ENCODE data around the gene LARP4B. TPM values are rescaled to one million over a fixed set of nuclear protein-coding genes. Genes with fewer than 3 reads are reported as not detected.

LARP4B gene
- total RNA-seq, 1 experiment from 2014 or later = 31.1 TPM

DNA sequence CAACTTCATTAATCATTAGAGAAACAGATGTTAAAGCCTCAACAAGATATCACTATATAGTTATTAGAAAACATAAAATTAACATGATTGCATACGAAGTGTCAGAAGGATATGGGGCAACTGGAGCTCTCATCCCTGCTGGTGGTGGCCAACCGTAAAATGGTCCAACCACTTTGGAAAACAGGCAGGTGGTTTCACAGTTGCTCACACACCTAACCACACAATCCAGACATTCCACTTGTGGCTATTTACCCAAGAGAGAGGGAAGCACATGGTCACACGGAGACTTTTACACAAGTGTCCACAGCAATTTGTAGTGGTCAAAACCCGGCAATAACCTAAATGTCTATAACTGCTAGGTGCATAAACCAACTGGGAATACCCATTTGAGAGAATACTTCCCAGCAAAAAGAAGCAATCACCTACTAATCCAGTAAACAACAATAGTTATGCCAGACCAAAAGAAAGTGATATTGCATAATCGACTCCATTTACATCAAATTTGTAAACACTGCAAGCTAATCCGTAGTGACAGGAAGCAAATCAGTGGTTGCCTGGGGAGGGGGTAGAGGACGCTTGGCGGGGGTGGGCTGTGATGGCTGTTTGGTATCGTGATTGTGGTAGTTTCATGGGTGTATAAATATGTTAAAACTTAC, 91.8 kb downstream of the LARP4B start:
- no peak for DNase-seq (ENCODE audit: extremely low read depth, low read depth)

DNA sequence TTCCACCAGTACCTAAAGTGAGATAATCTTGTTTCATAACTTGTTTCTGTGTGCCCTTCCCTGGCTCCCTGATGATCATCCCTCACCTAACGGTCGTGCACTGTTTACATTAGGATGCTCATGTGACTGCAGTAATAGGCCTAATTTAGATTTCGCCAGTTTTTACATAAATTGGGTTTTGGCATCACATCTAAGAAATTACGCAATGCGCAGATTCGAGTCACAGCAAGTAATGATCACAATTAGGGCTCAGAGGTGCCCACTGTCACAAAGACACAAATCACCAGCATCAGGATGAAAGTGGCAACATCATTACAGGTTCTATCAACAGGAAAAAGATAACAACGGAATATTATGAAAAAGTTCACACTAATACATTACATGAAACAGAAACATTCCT, 94.7 kb downstream of the LARP4B start:
- DNase-seq (ENCODE audit: extremely low read depth, low read depth) = no peak

DNA sequence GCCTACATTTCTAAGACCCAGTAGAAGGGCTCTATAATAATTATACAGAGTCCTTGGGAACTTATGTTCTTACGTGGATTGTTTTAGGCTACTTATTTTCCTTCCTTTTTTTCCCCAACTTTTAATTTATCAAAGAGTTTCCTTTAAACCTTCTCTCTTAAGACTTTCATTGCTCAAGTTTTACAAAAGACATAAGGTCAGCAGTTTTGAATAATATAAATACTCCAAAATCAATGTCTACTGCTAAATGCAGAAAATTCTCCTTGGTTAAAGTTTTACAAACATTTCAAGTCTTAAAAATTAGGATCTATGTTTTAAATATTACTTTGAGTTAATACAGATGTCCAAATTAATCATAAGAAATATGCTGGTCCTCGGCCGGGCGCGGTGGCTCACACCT, 97.0 kb downstream of the LARP4B start:
- no peak for DNase-seq (ENCODE audit: extremely low read depth, low read depth)

DNA sequence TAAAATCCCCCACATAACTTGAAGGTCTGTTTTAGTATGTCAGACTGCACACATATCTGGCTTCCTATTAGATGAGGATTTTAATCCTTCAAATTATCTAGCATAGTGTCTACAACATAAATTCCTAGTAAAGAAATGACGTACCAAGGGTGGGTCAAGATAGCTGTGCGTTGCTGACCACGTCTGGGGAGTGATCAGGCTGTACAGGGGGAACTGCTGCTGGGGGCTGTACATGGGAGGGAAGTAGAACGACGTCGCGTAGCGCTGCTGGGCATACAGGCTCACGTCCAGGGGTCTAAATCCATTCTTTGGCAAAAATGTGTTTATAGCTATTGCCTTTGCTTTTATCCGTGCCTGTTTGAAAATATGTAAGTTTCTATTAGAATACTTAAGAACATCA, 102.3 kb downstream of the LARP4B start:
- no peak for DNase-seq (ENCODE audit: extremely low read depth, low read depth)

DNA sequence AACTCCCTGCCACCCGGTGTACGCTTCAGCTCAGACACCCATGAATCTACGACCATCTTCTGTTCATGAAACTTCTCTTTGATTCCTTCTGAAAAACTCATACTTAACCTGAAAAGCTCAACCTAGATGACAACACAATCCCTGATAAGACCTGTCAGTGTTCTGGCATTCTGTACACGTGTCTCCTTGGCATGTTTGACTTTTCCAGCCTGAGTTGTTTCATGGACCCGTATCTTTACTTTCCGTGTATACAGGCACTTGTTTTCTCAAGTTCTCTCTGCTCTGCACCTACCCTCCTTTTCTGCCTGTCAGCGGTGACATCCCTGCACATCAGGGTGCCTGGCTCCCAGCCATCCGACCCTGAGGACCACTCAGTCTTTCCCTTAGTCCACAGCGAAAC, 103.3 kb downstream of the LARP4B start:
- no peak for DNase-seq (ENCODE audit: extremely low read depth, low read depth)

DNA sequence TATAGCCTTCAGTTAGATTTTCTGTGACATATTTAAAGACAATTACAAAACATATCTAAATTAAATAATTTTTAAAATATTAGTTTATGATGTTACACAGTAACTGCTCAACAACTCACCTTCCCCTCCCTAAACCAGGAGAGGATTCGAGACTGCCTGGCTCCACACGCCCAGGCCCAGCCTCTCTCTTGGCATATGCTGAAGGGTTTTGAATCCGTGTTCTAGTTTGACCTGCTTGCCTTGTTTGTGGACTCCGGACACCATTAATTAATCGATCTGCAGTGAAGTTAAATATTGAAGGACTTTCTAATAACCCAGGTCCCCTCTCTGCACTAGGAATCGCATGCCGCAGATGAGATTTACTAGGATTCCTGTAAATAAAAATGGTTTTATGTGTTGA, 106.6 kb downstream of the LARP4B start:
- no peak for DNase-seq (ENCODE audit: extremely low read depth, low read depth)

DNA sequence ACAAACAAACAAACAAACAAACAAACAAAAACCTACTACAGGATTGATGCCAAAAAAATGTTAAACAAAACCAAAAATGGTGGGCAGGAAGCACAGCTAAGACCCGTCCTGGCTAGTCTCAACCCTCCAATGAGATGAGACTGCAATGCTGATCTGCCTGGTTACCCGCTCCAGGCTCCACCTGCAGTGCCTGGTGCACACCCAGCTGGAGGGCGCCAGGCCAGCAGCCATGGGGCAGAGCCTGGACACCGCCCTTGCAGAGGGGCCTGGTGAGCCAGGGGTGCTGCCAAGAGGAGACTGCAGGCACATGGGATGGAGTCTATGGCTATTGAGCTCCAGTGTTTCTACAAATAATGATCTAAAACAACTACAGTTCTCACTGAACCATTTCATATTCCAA, 107.0 kb downstream of the LARP4B start:
- no peak for DNase-seq (ENCODE audit: extremely low read depth, low read depth)

DNA sequence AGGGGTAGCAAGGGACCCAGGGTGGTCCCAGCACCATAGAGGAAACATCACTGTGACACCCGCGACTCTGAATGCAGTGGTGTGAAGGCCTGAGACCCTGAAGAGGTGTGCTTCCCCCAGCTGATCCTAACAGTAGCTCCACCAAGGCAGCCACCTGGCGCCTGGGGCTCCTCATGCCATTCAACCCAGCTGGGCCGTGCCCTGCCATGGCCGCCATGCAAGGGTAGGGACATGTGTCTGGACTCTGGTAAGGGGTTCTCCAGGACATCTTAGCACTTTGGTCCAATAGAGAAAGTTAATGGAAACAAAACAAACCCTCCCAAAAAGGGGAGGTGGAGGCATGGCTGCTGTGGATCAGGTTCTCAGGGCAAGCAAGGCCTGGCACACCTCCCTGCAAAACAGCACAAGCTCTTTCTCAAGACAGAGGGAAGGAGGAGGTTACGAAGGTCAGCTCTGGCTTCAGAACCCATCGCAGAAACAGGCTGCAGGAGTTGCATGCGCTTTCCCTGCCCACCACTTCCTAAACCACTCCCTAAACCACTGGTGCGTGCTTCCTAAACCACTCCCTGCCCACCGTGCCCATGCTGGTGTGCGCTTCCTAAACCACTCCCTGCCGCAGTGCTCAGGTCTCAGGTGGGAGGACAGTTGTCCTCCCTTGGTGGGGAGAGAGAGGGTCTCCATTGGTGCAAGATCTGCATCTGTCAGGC, 108.7 kb downstream of the LARP4B start:
- DNase-seq (ENCODE audit: extremely low read depth, low read depth) = no peak

DNA sequence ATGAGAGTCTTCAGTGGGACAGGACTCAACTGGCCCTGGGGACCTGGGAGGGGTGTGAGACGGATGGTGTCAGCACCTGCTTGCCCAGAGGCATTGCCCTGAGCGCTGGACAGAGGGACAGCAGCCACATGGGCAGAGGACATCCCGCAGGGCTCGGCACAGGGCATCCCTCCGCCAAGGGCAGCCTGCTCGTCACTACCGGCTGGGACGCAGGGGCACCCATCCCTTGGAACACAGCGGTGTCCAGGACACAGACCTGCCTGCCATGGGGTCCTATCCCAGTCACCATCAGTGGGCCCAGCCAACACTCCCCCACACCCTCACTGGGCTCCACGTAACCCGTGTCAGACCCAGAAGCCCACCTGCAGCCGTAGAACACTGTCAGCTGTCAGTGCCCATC, 109.3 kb downstream of the LARP4B start:
- DNase-seq (ENCODE audit: extremely low read depth, low read depth) = no peak

DNA sequence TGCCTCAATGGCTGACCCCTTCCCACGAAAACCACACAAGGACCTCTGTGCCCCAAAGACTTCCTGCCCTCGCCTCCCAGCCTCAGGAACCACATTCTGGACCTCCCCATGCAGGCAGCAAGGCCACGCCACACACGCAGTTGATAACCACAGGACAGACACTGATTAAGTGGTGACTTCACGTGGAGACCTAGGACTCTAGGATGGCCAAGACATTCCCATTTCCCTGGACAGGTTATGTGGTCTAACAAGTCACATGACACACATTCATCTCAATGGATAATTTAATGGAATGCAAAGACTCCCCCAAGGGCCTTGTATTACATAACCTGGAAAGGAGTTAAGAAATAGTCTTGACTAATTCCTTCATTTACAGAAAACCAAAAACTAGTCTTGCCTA, 110.2 kb downstream of the LARP4B start:
- DNase-seq (ENCODE audit: extremely low read depth, low read depth) = no peak

DNA sequence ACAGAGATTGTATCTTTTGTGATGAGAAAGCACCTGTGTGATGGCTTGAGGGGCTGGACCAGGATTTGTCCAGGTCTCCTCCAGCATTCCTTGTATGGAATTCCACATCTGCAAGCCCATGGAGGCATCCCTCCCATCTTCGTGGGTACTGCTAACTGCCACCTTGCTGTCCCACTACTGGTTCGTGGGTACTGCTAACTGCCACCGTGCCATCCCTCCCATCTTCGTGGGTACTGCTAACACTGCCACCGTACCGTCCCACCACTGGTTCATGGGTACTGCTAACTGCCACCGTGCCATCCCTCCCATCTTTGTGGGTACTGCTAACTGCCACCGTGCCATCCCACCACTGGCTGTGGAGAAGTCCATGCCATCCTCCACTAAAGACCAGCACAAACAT, 111.7 kb downstream of the LARP4B start:
- no peak for DNase-seq (ENCODE audit: extremely low read depth, low read depth)

DNA sequence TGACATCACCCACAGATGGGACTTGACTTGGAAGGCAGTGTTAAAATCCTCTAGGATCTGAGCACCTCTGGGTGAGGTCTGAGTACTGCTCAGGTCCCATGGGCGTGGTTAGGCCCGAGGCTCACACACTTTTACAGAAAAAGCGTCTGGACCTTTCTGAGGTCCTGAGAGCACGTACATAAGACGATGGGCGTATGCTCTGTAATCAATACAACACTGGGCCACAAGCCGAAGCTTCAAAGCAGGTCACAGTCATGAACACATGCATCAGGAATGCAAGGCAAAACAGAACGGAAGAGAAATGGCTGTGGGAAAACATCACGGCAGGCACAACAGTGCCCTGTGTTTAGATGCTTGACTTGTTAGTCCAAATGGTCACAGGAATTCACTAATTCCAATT, 112.2 kb downstream of the LARP4B start:
- no peak for DNase-seq (ENCODE audit: extremely low read depth, low read depth)

DNA sequence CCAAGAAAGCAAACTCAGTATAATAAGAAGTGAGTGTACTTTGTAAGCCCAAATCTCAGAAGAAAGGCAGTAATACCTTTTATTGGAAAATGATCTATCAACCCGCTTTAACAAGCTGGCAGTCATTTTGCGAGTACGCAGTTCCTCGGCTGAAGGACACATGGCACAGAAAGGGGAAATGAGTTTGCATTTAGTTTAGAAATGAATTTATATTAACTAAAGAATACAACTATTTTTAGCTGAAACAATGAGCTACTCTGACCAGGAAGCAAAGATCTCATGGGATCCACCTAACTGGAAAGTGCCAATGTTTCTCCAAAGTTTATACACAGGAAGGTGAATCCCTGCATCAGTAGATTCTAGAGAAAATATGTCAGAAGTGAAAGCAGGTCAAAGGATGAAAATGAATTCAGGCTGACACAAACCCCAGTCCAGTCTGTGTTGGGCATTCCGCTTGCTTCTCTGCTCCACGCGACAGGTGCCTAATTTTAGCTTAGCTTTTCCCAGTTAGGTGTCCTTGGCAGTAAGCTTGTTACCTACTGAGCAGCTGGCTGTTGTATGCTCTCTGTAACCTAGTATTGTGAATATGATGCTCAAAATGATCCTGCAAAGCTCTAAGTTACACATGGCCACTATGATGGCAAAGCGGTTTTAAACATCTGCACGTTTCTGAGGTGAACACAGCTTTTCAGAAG, 112.8 kb downstream of the LARP4B start:
- no peak for DNase-seq (ENCODE audit: extremely low read depth, low read depth)

DNA sequence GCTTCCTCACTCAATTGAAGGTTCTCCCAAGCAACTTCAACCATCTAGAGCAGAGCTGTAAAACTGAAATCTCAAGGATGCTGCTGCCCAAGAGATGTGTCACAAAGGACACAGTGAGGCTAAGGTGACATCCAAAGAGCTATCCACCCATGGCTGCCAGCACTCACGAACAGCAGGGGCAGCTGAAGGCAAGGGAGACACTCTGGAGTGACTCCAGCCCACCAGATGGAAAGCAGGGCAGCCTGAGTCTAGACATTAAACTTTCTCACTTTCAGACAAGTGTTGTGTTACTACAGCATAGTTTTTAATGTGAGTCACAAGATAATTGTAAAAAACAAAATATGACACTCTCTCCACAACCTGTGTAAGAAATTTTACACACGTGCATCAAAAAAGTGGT, 113.5 kb downstream of the LARP4B start:
- no peak for DNase-seq (ENCODE audit: extremely low read depth, low read depth)

DNA sequence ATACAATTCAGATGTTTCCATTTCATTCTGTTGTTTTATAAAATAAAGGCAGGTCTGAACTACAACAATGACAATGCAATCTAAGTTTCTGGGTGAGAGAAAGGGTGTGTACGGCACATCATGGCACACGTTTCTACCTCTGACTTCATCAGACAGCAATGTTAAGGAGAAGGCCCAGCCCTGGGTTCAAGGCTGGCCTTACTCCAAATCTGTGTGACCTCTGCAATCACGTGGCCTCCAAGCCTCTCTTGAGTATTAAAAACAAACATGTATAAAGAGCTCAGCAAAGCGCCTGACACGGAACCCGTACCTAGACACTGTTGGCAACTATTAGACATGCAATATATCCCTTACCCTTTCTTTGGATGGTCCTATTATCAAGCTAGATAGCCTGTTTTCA, 114.1 kb downstream of the LARP4B start:
- no peak for DNase-seq (ENCODE audit: extremely low read depth, low read depth)

DNA sequence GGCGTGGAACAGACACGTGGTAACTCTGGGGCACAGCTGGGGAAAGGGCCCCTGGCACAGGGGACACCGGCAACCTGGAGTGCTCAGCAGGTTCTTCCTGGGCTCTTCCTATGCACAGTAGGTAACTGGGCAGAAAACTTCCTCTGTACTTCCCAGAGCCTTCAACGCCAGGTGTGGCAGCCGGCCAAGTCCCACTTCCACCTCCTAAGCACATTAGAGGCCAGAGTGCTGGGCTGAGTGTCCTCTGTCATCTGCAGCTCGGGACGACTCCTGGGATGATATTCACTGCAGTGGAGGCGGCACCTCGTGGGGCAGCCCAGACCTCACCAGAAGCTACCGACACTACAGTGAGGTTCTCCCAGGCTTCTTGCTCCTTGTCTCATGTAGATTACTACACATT, 114.5 kb downstream of the LARP4B start:
- no peak for DNase-seq (ENCODE audit: extremely low read depth, low read depth)

DNA sequence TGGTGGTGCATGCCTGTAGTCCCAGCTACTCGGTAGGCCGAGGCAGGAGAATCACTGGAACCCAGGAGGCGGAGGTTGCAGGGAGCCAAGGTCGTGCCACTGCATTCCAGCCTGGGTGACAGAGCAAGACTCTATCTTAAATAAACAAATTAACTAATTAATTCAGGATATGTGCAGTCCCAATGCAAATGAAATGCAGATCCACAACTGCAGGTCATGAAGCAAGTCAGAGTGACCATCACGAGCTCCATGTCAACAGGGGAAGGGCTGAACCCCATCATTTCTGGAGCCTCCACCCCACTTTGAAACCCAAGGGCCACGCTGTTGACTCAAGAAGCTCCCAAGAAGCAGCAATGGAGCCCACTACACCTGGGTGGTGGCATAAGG, 115.4 kb downstream of the LARP4B start:
- no peak for DNase-seq (ENCODE audit: extremely low read depth, low read depth)

DNA sequence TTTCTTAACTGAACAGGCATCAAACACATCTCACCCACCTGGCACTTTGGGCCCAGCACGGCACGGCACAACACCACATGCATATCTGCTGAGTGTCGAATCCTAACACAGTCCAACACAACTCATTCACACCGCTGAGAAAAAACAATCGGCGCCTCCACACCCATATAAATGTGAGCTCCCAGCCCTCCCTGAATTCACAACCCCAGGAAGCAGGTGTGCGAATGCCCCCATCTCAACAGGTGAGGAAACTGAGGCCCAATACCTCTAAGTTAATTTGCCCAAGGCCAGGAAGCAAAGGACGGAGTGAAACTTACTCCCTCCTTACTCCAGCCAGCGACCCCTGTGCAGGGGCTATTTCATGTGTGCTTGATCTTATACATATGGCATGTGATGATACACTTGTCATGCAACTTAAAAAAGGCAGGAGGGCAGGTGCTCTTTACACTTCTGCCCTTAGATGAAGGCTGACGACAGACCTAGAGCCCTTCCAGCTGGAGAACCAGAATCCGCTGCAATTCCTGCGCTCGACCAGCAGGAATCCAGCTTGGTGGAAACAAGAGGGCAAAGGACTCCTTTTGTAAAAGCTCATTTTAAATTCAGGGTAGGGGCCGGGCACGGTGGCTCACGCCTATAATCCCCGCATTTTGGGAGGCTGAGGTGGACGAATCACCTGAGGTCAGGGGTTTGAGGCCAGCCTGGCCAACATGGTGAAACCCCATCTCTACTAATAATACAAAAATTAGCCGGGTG, 116.0 kb downstream of the LARP4B start:
- DNase-seq (ENCODE audit: extremely low read depth, low read depth) = no peak

DNA sequence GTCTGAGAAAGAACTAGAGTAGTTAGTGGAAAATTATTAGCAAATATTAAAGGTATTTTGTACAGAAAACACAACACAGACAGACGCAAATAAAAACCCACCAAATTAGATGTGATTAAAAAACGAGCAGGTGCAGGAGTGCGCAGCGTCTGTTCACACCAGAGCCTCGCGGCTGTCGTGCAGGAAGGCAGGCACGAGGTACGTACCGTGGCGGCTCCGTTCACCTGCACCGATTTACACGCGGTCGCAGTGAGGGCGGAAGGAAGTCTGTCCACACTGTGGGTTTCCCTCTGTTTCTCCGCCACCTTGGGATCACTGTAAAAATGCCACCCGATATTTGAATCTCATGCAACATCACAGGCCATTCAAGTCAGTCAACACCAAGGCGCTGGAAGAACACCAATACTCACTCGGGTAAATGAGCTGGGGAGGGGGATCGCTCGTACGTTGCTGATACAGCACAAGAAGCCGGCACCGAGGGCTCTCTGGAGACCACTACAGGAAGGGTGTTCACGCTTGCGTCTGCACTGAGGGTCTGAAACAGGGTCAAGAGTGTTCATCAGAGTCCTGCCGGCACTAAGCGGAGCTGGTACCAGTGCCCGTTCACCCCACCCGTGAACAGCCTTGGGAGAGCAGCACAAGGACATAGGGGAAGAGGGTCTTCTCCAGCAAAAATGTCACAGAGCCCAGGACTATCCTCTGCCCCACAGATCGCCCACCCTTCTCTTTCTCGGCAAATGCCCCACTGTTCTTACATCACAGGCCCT, 116.8 kb downstream of the LARP4B start:
- no peak for DNase-seq (ENCODE audit: extremely low read depth, low read depth)

DNA sequence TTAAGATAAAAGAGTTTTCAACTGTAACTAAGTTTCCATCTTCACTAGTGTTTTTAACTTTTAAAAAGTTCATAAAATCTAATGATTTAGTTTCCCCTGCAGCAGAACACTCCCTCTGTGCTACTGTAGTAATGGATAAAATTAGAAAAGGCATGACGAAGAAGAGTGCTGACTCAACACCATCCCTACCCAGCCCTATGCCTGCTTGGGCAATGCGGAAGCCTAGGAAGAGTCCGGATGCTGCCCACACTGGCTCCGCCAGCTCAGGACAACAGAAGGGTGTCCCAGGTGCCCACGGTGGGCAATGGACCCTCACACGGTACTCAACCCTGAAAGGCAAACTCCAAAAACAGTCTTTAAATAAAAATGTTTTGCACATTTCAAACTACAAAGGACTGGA, 118.2 kb downstream of the LARP4B start:
- DNase-seq (ENCODE audit: extremely low read depth, low read depth) = no peak

DNA sequence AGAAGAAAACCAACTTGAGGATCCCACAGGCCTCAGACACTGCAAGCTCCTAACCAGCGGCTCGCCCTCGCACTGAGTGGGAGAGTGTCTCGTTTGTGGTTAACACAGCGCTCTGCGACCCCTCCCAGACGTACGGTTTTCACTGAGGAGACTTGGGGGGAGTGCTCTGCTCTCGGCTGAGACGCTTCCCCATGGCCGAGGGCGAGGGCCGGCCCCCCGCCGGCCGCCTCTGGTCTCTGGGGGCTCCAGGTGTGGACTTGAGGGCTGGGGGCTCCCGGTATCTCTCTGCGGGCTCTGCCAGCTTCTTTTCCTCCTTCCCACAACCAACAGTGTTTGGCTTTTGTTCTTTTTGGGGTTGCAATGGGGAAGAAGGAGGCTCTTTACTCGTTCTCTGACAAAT, 118.7 kb downstream of the LARP4B start:
- DNase-seq (ENCODE audit: extremely low read depth, low read depth) = no peak
